Activated CD4-positive, alpha-beta T cell treated with anti-CD3 and anti-CD28 coated beads, Interleukin-10, Interleukin-2, amounts not matched to agents 100 ng/mL and 50 ng/mL, durations not matched to agents 16 hours and 8 hours (primary cell): ENCODE results near the gene NRCAM.
A peak's percentile ranks its signal among the peaks of the same experiment; 100 is the strongest.

Experiments
- DNase-seq: peaks from one replicate; pipeline ENCODE4 v3.0.0-alpha.2; 2020

The NRCAM gene

DNA sequence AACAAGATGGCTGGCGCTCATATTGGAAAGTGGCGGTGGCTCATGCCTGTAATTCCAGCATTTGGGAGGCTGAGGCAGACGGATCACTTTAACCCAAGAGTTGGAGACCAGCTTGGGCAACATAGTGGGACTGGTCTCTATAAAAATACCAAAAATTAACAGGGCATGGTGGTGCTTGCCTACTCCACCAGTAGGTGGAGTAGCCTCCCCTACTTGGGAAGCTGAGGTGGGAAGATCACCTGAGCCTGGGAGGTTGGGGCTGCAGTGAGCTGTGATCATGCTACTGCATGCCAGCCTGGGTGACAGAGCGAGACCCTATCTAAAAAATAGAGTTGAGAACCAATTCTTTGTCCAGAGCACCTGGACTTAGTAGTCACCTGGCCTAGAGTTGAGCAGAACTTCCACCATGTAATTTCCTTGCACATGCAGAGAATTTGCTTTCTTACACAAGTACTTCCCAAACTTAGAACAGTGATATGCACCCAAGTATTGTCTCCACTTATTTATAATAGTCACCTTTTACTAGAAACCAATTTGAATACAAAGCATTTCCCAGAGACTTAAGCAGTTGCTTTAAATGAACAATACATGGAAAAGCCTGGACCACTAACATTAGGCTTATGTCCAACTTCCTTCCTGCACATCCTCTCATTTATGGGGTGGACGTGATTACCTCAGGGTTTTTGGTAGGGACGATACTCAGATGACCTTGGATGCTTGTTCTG lies 342.0 kb downstream of the NRCAM start:
- DNase-seq: peak; percentile 34

DNA sequence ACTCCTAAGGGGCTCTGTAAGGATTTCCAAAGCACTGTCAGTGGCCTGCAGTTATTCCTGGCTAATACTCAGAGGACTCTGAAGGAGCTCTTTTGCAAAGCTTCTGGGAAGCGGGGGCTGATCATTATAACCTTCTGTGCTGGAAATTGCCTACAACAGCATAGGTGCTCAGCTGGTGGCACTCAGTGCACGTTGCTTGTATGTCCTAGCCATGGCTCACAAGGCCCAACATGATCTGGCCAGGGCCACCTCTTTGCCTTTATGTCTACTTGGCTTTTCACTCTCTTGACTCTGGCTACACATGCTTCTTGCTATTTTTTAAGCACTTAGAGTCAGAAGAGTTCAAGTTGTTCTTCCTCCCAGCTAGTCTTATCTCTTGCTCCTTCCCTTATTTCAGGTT lies 343.6 kb downstream of the NRCAM start:
- no peak for DNase-seq

DNA sequence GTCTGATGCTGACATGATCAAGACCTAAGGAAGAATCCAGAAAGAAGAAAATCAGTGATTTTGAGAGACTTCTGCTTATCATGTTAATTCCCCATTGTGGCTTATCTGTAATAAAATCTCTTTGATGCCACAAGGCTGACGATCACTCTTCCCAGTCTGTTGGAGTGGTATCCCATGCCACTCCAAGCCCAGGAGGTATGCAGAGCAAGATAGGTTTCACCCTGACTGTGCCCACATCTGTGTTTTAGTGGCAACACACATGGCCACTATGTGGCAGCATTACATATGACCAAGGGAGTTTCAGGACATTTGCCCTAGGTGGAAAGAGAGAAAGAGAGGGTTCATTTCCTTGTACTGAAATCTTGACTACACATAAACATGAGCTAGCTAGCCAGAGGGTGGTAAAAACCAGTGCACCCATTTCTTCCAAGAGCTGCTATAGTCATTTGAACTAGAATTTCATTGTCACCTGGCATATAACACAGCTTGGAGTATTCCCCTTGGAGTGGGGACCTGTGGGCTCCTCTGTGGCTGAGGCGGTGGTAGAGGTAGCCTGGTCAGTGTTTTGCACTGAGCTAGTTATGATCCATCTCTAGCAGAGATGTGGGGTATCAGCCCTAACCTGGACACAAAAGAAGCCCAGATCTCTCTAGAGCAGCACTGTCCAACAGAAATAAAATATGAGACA lies 346.9 kb downstream of the NRCAM start:
- peak; percentile 29 for DNase-seq

DNA sequence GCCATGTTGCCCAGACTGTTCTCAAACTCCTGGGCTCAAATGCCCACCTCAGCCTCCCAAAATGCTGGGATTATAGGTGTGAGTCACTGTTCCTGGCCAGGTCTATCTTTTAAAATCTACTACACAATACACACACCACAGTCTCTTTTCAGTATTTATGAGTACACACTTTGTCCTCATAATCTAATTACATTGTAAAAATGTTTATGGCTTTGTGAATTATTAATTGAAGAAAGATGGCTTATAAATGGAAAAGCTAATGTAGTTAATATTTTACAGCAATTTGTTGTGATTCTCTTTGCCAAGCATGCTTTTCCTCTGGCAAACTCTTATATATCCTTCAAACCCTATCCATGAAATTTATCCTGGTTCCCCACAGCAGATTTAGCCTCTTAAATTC lies 348.1 kb downstream of the NRCAM start:
- no peak for DNase-seq

DNA sequence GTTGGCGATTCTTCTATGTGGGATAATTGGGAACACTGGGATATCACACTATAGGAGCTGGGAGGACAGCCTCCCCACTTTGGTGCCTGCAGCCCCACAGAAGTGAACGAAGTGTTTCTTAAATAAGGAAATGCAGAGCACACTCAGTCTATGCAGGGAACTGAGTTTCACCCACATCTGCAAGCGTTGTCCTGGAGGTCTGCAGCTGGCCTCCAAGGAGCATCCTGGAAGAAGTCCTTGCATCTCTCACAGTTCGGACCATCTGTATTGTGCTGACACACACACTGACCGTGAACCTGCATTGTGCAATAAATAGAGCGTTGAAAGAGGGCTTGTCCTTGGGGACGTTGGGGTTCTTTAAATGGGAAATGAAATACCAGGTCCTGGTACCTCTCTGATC lies 351.9 kb downstream of the NRCAM start:
- no peak for DNase-seq

DNA sequence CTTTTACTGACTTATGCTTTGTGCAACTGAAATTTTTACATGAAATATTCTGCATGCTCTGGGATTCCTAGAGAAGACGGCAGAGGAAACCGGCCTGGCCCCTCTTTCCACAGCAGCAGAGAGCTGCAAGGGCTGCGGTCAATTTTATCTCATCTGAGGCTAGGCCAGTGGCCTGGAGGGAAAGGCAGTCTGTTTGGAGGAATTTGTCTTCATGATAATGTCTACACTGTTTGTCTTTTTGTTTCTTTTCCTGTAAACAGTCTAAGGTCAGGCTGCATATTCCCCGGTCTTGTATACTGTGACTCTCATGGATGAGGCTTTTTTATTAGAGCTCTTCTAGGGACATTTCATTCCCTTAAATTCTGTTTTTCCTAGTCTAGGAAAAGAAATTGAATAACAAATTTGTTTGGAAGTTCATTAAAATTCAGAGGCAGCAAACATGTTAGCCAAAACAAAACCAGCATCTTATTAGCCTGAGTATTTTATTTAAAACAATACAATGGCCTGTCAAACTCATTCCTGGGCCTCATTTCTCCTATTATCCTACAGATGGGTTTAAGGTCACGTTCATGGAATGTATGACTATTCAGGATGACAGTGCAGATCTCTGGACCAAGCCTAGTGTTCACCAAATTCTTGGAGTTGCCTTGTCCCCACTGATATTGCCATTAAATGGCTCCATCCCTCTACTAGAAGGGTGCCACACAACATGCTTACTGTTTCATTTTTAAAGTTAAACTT lies 352.5 kb downstream of the NRCAM start:
- no peak for DNase-seq

DNA sequence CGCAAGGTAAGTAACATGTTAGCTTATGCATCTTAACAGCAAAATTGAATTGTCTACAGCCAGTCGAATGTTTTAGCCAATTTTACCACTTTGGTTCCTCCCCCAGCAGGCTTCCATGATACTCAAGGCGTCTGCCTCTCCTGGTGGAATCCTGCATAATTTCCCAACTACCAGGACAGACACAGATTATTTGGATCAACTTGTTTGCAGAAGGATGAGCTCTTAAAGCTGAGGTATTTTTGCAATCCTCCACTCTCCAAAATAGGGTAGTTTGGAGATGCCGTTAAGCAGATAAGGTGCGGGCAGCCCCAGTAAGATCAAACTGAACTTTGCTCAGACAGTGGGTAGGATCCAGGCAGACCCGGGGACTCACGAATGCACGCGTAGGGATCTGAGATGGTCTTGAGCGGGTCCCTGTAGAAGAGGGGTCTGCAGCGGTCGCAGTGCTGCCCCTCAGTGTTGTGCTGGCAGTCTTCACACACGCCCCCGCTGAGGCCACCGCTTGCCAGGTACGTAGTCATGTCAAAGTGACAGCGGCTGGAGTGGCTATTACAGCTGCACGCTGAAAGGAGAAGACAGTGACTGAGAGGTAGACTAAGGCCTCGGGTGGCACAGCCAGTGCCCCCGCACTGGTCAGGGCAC lies 353.4 kb downstream of the NRCAM start:
- no peak for DNase-seq

DNA sequence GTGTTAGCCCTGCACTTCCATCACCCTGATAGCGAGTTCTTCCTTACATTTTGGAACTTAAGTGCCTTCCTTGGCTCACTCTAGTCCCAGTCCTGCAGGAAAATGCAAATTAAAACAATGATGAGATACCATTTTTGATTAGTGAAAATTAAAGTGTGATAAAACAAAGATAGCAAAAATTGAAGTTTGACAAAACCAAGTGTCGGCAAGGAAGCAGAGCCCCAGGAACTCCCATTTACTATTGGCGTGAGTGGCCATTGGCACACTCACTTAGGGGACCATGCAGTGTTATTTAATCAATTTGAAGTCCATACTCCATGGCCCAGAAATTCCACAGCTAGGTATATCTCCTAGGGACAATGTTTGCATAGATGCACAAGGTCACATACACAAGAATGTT lies 354.5 kb downstream of the NRCAM start:
- no peak for DNase-seq

DNA sequence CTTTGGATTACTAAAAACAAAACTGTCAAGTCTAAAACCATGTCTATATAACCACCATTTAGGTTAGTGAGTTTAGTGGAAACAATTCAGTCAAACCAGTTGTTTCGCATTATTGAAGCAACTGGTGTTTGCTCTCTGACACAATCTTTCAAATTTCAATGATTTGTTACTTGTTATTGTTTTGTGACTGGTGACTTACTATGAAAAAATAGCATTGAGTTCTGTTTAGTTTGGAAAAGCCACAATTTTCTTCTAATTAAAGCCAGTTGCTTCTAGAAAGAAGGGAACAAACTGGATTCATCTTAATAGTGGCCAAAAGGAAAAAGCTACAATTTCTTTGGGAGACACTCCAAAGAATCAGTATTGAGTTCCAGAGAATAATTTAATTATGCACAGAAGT lies 356.5 kb downstream of the NRCAM start:
- DNase-seq: no peak

DNA sequence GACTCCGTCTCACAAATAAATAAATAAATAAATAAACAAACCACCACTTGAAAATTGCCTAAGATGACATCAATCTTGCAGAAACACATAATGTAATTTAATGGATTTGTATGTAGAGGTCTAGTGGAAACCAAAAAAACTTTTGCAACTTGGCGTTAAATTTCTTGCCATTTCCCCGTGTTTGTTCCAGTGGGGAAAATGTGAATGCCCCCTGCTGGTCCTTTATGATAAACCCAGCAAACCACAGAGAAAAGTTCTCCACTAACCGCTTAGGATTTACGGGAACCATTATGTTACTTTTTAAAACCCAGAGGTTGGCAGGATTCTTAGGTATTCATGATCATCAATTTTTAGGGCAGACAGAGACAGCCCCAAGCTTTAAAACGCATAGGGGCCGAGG lies 358.5 kb downstream of the NRCAM start:
- no peak for DNase-seq
